H1 (cell line): ENCODE measurements around the gene SP1.

Source experiments
- CREB1 ChIP-seq: IDR thresholded peaks from 2 replicates; pipeline ENCODE4 v1.6.1; 2012; ENCODE audit warnings: inconsistent platforms
- EP300 ChIP-seq, 2 experiments: IDR thresholded peaks; 1 replicate in 1 of 2; 2 replicates in 1 of 2; pipeline ENCODE4 v1.6.1; 2011 to 2012; ENCODE audit warnings: low read depth in 2 of 2, low read length in 2 of 2, mild to moderate bottlenecking in 2 of 2, borderline replicate concordance in 1 of 2, inconsistent platforms in 1 of 2, moderate library complexity in 1 of 2
- JUN ChIP-seq: IDR thresholded peaks from 2 replicates; pipeline ENCODE4 v1.6.1; 2011; ENCODE audit warnings: low read depth, mild to moderate bottlenecking, improper control_type of control experiment, low read length
- MAFK ChIP-seq: IDR thresholded peaks from 2 replicates; pipeline ENCODE4 v1.6.1; 2012; ENCODE audit warnings: low read depth, mild to moderate bottlenecking, improper control_type of control experiment, low read length
- POLR2A ChIP-seq, 2 experiments: IDR thresholded peaks; 1 replicate in 1 of 2; 2 replicates in 1 of 2; pipeline ENCODE4 v1.6.1; 2011; ENCODE audit warnings: low read depth in 2 of 2, low read length in 2 of 2, mild to moderate bottlenecking in 2 of 2; ENCODE audit errors: control extremely low read depth in 1 of 2
- RFX5 ChIP-seq: IDR thresholded peaks from 2 replicates; pipeline ENCODE4 v1.6.1; 2011; ENCODE audit warnings: low read depth, low read length, improper control_type of control experiment, borderline replicate concordance
- RNF2 ChIP-seq: fragments of 200-900, 300-1000 bp; sonication (generic); IDR thresholded peaks from 2 replicates; pipeline ENCODE4 v1.7.1; 2016; ENCODE audit warnings: borderline replicate concordance, low read depth, mild to moderate bottlenecking, antibody characterized with exemption, low read length; ENCODE audit not compliant: poor library complexity, severe bottlenecking; ENCODE audit errors: missing control alignments
- SP1 ChIP-seq: IDR thresholded peaks from 2 replicates; pipeline ENCODE4 v1.6.1; 2011; ENCODE audit warnings: low read depth, low read length
- TF ChIP-seq, protein P1 (sequence below), 3 experiments: IDR thresholded peaks; 1 replicate in 2 of 3; 2 replicates in 1 of 3; pipeline versions ENCODE4 v1.5.1 to v1.6.1; 2011; ENCODE audit warnings: low read length in 3 of 3, mild to moderate bottlenecking in 3 of 3, inconsistent platforms in 2 of 3, low read depth in 1 of 3, moderate library complexity in 1 of 3; ENCODE audit not compliant: insufficient read depth in 1 of 3; ENCODE audit errors: control extremely low read depth in 1 of 3

DNA sequence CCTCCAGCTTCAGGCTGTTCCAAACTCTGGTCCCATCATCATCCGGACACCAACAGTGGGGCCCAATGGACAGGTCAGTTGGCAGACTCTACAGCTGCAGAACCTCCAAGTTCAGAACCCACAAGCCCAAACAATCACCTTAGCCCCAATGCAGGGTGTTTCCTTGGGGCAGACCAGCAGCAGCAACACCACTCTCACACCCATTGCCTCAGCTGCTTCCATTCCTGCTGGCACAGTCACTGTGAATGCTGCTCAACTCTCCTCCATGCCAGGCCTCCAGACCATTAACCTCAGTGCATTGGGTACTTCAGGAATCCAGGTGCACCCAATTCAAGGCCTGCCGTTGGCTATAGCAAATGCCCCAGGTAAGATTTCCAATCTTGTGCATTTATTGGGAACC is 3.3 kb downstream of the SP1 start:
- TF ChIP-seq RFX5 (no peak), POLR2A (IDR thresholded peaks at IDR 0.05; ENCODE audit: control extremely low read depth in 1 of 2, low read depth in 2 of 2, low read length in 2 of 2) (no peak), MAFK (no peak), JUN (no peak), RNF2 (no peak), SP1 (no peak), CREB1 (no peak), EP300 (IDR thresholded peaks at IDR 0.05; ENCODE audit: borderline replicate concordance in 1 of 2, low read depth in 2 of 2, low read length in 2 of 2) (no peak)
- TF ChIP-seq, protein P1, sequence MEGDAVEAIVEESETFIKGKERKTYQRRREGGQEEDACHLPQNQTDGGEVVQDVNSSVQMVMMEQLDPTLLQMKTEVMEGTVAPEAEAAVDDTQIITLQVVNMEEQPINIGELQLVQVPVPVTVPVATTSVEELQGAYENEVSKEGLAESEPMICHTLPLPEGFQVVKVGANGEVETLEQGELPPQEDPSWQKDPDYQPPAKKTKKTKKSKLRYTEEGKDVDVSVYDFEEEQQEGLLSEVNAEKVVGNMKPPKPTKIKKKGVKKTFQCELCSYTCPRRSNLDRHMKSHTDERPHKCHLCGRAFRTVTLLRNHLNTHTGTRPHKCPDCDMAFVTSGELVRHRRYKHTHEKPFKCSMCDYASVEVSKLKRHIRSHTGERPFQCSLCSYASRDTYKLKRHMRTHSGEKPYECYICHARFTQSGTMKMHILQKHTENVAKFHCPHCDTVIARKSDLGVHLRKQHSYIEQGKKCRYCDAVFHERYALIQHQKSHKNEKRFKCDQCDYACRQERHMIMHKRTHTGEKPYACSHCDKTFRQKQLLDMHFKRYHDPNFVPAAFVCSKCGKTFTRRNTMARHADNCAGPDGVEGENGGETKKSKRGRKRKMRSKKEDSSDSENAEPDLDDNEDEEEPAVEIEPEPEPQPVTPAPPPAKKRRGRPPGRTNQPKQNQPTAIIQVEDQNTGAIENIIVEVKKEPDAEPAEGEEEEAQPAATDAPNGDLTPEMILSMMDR (IDR thresholded peaks at IDR 0.05; ENCODE audit: control extremely low read depth in 1 of 3, insufficient read depth in 1 of 3, low read depth in 1 of 3, low read length in 3 of 3), result no peak
